Fibroblast of villous mesenchyme (primary cell): ENCODE data around the gene R3HDML. TPM values are rescaled to one million over a fixed set of nuclear protein-coding genes. Genes with fewer than 3 reads are reported as not detected.

ENCODE experiments used
- DNase-seq: peaks from one replicate; pipeline ENCODE4 v3.0.0-alpha.2; 2010; ENCODE audit warnings: low read depth
- H3K4me3 ChIP-seq: 2 replicates; pipeline ENCODE4 v1.5.1; 2011; ENCODE audit warnings: low read depth, mild to moderate bottlenecking, low read length
- total RNA-seq: library from RNA; depleted of rRNA; stranded (reverse); fragments of >200 nt; gene quantifications from 2 replicates; pipeline ENCODE4 v1.2.3, GENCODE V29; 2012
- TF ChIP-seq, protein P1 (sequence below): IDR thresholded peaks from 2 replicates; pipeline ENCODE4 v1.5.1; 2012; ENCODE audit warnings: low read depth, mild to moderate bottlenecking, low read length; ENCODE audit not compliant: insufficient read depth

R3HDML gene
- total RNA-seq, 1 donor = not detected

DNA sequence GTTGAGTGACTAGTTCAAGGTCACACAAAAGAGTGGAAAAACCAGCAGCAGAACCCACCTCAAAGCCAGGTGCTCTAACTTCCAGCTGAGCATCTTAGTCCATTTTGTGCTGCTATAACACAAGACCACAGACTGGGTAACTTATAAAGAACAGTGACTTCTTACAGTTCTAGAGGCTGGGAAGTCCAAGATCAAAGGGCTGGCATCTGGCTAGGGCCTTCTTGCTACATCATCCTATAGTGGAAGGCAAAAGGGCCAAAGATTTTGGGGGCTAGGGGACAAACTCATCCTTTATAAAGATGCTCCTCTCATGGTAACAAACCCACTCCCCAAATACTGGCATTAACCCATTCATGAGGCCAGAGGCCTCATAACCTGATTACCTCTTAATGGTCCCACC, 35.6 kb upstream of the R3HDML start:
- no peak overlapping the region for H3K4me3 ChIP-seq
- no peak for DNase-seq
- TF ChIP-seq, protein P1, sequence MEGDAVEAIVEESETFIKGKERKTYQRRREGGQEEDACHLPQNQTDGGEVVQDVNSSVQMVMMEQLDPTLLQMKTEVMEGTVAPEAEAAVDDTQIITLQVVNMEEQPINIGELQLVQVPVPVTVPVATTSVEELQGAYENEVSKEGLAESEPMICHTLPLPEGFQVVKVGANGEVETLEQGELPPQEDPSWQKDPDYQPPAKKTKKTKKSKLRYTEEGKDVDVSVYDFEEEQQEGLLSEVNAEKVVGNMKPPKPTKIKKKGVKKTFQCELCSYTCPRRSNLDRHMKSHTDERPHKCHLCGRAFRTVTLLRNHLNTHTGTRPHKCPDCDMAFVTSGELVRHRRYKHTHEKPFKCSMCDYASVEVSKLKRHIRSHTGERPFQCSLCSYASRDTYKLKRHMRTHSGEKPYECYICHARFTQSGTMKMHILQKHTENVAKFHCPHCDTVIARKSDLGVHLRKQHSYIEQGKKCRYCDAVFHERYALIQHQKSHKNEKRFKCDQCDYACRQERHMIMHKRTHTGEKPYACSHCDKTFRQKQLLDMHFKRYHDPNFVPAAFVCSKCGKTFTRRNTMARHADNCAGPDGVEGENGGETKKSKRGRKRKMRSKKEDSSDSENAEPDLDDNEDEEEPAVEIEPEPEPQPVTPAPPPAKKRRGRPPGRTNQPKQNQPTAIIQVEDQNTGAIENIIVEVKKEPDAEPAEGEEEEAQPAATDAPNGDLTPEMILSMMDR = no peak

DNA sequence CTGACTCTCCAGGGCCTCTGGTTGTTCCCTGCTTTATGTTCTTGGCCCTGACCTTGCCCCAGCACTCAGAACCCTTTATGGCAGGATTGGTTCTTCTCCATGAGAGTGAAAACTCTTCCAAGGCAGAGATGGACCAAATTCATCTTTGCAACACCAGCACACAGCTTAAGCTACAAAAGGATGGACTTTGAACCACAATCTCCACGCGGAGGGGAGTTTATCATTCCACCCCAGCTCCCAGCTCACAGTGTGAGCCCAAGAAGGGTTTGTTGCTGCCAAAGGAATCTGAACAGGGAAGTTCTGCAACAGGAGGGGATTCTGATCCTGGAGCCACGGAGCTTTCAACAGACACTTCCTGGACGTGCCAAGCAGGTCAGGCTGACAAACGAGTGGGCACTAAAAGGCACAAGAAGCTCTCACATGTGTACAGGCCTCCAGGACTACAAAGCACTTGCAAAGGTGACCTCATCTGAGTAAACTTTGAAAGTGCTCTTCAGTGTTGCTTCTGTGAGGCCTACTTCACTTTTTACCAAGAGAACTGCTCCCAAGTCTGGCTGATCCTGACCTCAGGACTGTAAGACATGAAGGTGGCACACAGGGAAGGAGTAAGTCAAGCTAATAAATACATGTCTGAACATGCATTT, 34.7 kb upstream of the R3HDML start:
- no peak for DNase-seq
- H3K4me3 ChIP-seq = no peak overlapping the region
- TF ChIP-seq, protein P1 = no peak

GRCh38 chr20:44302736-44303135, 34.1 kb upstream of the R3HDML start:
- no peak for DNase-seq

DNA sequence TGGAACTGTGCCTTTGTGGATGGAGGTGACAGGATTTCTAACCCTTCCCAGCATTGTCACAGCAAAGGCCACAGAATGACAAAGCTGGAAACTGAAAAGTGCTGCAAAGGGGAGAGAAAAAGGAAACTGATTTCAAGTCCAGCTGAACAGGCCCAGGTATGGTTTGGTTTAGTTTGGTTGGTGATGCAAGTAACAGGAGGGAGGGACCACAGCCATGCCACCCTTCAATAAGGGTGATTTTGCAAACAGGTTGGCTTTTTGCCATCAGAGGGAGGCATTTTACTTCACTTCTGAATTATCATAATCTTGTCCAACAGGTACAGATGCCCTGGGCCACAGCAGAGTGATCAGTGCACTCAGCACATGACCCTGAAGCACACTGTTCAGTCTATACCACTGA, 32.5 kb upstream of the R3HDML start:
- TF ChIP-seq, protein P1 = no peak
- H3K4me3 ChIP-seq = no peak overlapping the region
- DNase-seq = no peak

More at GRCh38 chr20:44302736-44303135, 34.1 kb upstream of the R3HDML start:
- TF ChIP-seq, protein P1 = no peak
- H3K4me3 ChIP-seq = no peak overlapping the region

DNA sequence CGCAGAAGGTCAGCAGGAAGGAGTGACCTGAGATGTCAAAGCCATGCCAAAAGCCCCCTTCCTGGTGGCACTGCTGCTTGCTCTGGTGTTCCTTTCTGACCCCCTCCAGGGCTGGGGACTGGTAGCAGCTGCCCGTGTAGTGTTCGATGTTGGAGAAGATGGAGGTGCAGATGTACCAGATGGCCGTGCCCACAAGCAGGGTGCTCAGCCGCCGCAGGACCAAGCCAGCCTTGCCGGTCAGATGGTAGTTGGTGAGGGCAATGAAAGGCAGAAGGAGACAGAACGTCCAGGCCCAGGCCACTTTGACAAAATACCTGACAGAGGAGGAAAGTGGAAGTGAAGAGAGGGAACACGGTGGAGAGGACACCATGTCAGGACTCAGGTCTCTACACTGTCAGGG, 29.9 kb upstream of the R3HDML start:
- H3K4me3 ChIP-seq = no peak overlapping the region
- TF ChIP-seq, protein P1 = no peak

GRCh38 chr20:44309763-44310663, 26.8 kb upstream of the R3HDML start:
- TF ChIP-seq, protein P1 = no peak
- DNase-seq = peak; percentile 81
- H3K4me3 ChIP-seq = peak overlapping the region; percentile 85

More for the DNA sequence above, 29.9 kb upstream of the R3HDML start:
- no peak for DNase-seq
